Neural cell (in vitro differentiated cells): ENCODE data around the gene ETNK2. TPM values are rescaled to one million over a fixed set of nuclear protein-coding genes. Genes with fewer than 3 reads are reported as not detected.

Experiments
- H2AFZ ChIP-seq: fragments of 200-600, 300-800 bp; sonication (generic), shearing (Covaris generic); 2 replicates; pipeline ENCODE4 v1.6.0; 2014; ENCODE audit warnings: low read depth, mild to moderate bottlenecking, antibody characterized with exemption, low read length, moderate library complexity
- H3F3A ChIP-seq: fragments of 200-600 bp; shearing (Covaris generic); 2 replicates; pipeline ENCODE4 v1.6.1; 2016; ENCODE audit warnings: mild to moderate bottlenecking, moderate library complexity, mixed read lengths, antibody characterized with exemption, low read length; ENCODE audit not compliant: insufficient read depth, poor library complexity, severe bottlenecking
- H3K27ac ChIP-seq: fragments of 200-600, 300-800 bp; sonication (generic), shearing (Covaris generic); 2 replicates; pipeline ENCODE4 v1.5.1; 2014; ENCODE audit warnings: mild to moderate bottlenecking, low read length, moderate library complexity
- H3K27me3 ChIP-seq: fragments of 300-800, 200-600 bp; sonication (generic), shearing (Covaris generic); 2 replicates; pipeline ENCODE4 v1.6.0; 2014; ENCODE audit warnings: mild to moderate bottlenecking, low read depth, low read length, moderate library complexity; ENCODE audit not compliant: insufficient read depth
- H3K36me3 ChIP-seq: fragments of 300-800, 200-600 bp; sonication (generic), shearing (Covaris generic); 2 replicates; pipeline ENCODE4 v1.5.1; 2014; ENCODE audit warnings: mild to moderate bottlenecking, antibody characterized with exemption, low read length, moderate library complexity; ENCODE audit not compliant: insufficient read depth
- H3K4me2 ChIP-seq: fragments of 300-800, 200-600 bp; sonication (generic), shearing (Covaris generic); 2 replicates; pipeline ENCODE4 v1.6.0; 2014; ENCODE audit warnings: mild to moderate bottlenecking, low read length
- H3K4me3 ChIP-seq: fragments of 300-800, 200-600 bp; sonication (generic), shearing (Covaris generic); 2 replicates; pipeline ENCODE4 v1.5.1; 2014; ENCODE audit warnings: mild to moderate bottlenecking, low read length, moderate library complexity
- H3K79me2 ChIP-seq: fragments of 200-600 bp; shearing (Covaris generic); replicated peaks from 2 replicates; pipeline ENCODE4 v1.6.0; 2014; ENCODE audit warnings: mild to moderate bottlenecking, low read length, moderate library complexity; ENCODE audit not compliant: insufficient read depth
- H3K9ac ChIP-seq: fragments of 300-800, 200-600 bp; sonication (generic), shearing (Covaris generic); 2 replicates; pipeline ENCODE4 v1.6.1; 2016; ENCODE audit warnings: mild to moderate bottlenecking, low read length, mixed read lengths
- H3K9me2 ChIP-seq: fragments of 200-600 bp; shearing (Covaris generic); 2 replicates; pipeline ENCODE4 v1.6.1; 2016; ENCODE audit warnings: mild to moderate bottlenecking, low read length, mixed read lengths; ENCODE audit not compliant: insufficient read depth
- H3K9me3 ChIP-seq: fragments of 200-600, 300-800 bp; sonication (generic), shearing (Covaris generic); 2 replicates; pipeline ENCODE4 v1.6.1; 2016; ENCODE audit warnings: mild to moderate bottlenecking, mixed run types, low read length, moderate library complexity, mixed read lengths
- H4K20me1 ChIP-seq: fragments of 200-600 bp; shearing (Covaris generic); 2 replicates; pipeline ENCODE4 v1.6.1; 2016; ENCODE audit warnings: mild to moderate bottlenecking, mixed run types; ENCODE audit not compliant: insufficient read depth
- EP300 ChIP-seq: fragments of 450-650 bp; conservative IDR thresholded peaks from 2 replicates; pipeline ENCODE4 v1.6.1; 2014; ENCODE audit warnings: antibody characterized with exemption, mild to moderate bottlenecking, moderate library complexity; ENCODE audit not compliant: poor library complexity, severe bottlenecking
- EZH2 ChIP-seq: fragments of 200-600, 300-800 bp; shearing (Covaris generic), sonication (generic); IDR thresholded peaks from 2 replicates; pipeline ENCODE4 v1.6.1; 2014; ENCODE audit warnings: antibody characterized with exemption, low read length, borderline replicate concordance, mild to moderate bottlenecking; ENCODE audit not compliant: insufficient read depth, poor library complexity, severe bottlenecking
- MXI1 ChIP-seq: fragments of 450-650 bp; conservative IDR thresholded peaks from 2 replicates; pipeline ENCODE4 v1.6.1; 2014; ENCODE audit warnings: antibody characterized with exemption, mild to moderate bottlenecking; ENCODE audit not compliant: poor library complexity, severe bottlenecking
- POLR2AphosphoS5 ChIP-seq: IDR thresholded peaks from 2 replicates; pipeline ENCODE4 v1.6.1; 2012
- RAD21 ChIP-seq: fragments of 450-650 bp; conservative IDR thresholded peaks from 2 replicates; pipeline ENCODE4 v1.6.1; 2014; ENCODE audit warnings: antibody characterized with exemption, mild to moderate bottlenecking, moderate library complexity
- SMC3 ChIP-seq: fragments of 450-650 bp; conservative IDR thresholded peaks from 2 replicates; pipeline ENCODE4 v1.6.1; 2014; ENCODE audit warnings: antibody characterized with exemption, mild to moderate bottlenecking, moderate library complexity; ENCODE audit not compliant: poor library complexity
- TAF1 ChIP-seq: IDR thresholded peaks from 2 replicates; pipeline ENCODE4 v1.6.1; 2012; ENCODE audit warnings: low read depth
- polyA plus RNA-seq: library from polyadenylated mRNA; depleted of rRNA; stranded (reverse); fragments of >200 nt; gene quantifications from 2 replicates; pipeline ENCODE4 v1.2.3, GENCODE V29; 2014
- TF ChIP-seq, protein P1 (sequence below): fragments of 450-650 bp; IDR thresholded peaks from 2 replicates; pipeline ENCODE4 v1.5.1; 2014; ENCODE audit warnings: antibody characterized with exemption, mild to moderate bottlenecking, moderate library complexity; ENCODE audit not compliant: poor library complexity, severe bottlenecking
- TF ChIP-seq, protein P2 (sequence below): IDR thresholded peaks from 2 replicates; pipeline ENCODE4 v1.6.1; 2012; ENCODE audit warnings: borderline replicate concordance

The ETNK2 gene
- polyA plus RNA-seq, 1 donor from 2014 or later = 26.7 TPM

DNA sequence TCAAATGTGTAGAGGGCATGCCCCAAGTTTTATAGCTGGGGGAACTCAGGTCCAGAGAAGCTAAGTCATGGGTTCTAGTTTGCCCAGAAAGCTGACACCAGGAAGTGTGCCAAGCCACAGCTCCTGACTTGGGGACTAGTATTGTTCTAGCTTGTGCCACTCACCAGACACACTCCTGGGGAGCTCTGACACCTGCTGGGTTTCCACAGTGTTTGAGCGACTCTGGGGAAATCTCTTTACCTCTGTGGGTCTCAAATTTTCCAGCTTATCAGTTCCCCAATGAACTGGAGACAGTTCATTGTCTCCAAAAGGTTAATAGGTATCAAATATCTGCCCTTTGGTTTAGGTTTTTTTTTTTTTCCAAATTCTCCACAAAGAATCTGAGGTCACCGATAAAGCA lies 40.2 kb upstream of the ETNK2 start:
- Histone ChIP-seq H3K9ac (no peak overlapping the region), H3K79me2 (no peaks in the 10 kb centered on the region), H3F3A (peaks cover 5% of the 10 kb centered on the region), H4K20me1 (no peaks in the 10 kb centered on the region), H3K27ac (no peak overlapping the region), H3K4me2 (no peak overlapping the region), H3K9me3 (no peaks in the 10 kb centered on the region), H2AFZ (no peak overlapping the region), H3K27me3 (no peaks in the 10 kb centered on the region), H3K4me3 (no peak overlapping the region), H3K9me2 (no peaks in the 10 kb centered on the region), H3K36me3 (no peaks in the 10 kb centered on the region)
- TF ChIP-seq SMC3 (no peak), RAD21 (no peak), MXI1 (no peak), EP300 (no peak), TAF1 (no peak), POLR2AphosphoS5 (no peak), EZH2 (no peak)
- TF ChIP-seq, protein P1, sequence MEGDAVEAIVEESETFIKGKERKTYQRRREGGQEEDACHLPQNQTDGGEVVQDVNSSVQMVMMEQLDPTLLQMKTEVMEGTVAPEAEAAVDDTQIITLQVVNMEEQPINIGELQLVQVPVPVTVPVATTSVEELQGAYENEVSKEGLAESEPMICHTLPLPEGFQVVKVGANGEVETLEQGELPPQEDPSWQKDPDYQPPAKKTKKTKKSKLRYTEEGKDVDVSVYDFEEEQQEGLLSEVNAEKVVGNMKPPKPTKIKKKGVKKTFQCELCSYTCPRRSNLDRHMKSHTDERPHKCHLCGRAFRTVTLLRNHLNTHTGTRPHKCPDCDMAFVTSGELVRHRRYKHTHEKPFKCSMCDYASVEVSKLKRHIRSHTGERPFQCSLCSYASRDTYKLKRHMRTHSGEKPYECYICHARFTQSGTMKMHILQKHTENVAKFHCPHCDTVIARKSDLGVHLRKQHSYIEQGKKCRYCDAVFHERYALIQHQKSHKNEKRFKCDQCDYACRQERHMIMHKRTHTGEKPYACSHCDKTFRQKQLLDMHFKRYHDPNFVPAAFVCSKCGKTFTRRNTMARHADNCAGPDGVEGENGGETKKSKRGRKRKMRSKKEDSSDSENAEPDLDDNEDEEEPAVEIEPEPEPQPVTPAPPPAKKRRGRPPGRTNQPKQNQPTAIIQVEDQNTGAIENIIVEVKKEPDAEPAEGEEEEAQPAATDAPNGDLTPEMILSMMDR = no peak
- TF ChIP-seq, protein P2, sequence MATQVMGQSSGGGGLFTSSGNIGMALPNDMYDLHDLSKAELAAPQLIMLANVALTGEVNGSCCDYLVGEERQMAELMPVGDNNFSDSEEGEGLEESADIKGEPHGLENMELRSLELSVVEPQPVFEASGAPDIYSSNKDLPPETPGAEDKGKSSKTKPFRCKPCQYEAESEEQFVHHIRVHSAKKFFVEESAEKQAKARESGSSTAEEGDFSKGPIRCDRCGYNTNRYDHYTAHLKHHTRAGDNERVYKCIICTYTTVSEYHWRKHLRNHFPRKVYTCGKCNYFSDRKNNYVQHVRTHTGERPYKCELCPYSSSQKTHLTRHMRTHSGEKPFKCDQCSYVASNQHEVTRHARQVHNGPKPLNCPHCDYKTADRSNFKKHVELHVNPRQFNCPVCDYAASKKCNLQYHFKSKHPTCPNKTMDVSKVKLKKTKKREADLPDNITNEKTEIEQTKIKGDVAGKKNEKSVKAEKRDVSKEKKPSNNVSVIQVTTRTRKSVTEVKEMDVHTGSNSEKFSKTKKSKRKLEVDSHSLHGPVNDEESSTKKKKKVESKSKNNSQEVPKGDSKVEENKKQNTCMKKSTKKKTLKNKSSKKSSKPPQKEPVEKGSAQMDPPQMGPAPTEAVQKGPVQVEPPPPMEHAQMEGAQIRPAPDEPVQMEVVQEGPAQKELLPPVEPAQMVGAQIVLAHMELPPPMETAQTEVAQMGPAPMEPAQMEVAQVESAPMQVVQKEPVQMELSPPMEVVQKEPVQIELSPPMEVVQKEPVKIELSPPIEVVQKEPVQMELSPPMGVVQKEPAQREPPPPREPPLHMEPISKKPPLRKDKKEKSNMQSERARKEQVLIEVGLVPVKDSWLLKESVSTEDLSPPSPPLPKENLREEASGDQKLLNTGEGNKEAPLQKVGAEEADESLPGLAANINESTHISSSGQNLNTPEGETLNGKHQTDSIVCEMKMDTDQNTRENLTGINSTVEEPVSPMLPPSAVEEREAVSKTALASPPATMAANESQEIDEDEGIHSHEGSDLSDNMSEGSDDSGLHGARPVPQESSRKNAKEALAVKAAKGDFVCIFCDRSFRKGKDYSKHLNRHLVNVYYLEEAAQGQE = no peak

DNA sequence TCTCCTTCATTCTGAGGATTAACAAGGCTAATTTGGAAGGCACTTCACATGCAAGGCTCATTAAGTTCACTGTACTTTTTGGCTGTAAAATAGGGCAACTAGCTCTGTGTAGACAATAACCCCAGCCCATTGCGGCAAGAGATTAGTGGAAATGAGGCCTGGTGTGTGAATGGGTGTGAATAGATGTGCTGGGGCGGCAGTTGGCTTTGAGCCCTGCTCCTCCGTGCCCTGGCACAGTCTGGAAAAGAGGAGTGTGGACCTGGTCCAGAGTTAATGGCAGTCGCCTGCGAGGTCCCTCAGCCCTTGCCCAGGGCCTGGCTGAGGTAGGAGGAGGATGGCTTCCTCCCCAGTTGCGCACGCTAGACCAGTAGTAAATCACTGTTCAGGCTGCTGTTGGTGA lies 39.6 kb upstream of the ETNK2 start:
- Histone ChIP-seq H3K79me2 (no peaks in the 10 kb centered on the region), H4K20me1 (no peaks in the 10 kb centered on the region), H3K27ac (no peak overlapping the region), H2AFZ (no peak overlapping the region), H3K9ac (no peak overlapping the region), H3F3A (peaks cover 5% of the 10 kb centered on the region), H3K4me3 (no peak overlapping the region), H3K9me3 (no peaks in the 10 kb centered on the region), H3K27me3 (no peaks in the 10 kb centered on the region), H3K9me2 (no peaks in the 10 kb centered on the region), H3K4me2 (no peak overlapping the region), H3K36me3 (no peaks in the 10 kb centered on the region)
- TF ChIP-seq, protein P1 = no peak
- TF ChIP-seq TAF1 (no peak), MXI1 (no peak)
- TF ChIP-seq, protein P2 = no peak
